ENCODE data around the gene ORC3.

DNA sequence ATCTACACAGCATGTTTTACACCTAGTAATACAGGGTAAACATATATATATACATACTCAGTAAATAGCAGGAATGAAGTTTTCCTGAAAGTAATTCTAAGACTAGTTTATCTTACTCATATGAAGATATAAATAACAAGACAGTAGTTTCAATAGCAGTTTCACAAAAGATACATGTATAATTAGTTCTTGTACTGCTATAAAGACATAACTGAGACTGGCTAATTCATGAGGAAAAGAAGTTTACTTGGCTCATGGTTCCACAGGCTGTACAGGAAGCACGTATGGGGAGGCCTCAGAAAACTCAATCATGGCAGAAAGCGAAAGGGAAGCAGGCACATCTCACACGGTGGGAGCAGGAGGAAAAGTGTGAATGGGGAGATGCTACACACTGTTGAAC lies 17.1 kb upstream of the ORC3 start:
- TF ChIP-seq YY1 (tag by site-specific recombination; IDR thresholded peaks at IDR 0.05) = no peak
- TF ChIP-seq, protein P1, sequence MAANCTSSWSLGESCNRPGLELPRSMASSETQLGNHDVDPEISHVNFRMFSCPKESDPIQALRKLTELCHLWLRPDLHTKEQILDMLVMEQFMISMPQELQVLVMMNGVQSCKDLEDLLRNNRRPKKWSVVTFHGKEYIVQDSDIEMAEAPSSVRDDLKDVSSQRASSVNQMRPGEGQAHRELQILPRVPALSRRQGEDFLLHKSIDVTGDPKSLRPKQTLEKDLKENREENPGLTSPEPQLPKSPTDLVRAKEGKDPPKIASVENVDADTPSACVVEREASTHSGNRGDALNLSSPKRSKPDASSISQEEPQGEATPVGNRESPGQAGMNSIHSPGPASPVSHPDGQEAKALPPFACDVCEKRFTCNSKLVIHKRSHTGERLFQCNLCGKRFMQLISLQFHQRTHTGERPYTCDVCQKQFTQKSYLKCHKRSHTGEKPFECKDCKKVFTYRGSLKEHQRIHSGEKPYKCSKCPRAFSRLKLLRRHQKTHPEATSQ (tag by site-specific recombination; IDR thresholded peaks at IDR 0.05) = no peak
